RWPE2 (cell line): ENCODE measurements around the gene ZNF569.
"Not testable (repeated sequence)": the region's sequence is repeated elsewhere in the genome, so short reads cannot be mapped to it uniquely, and the experiment has no call there.

Source experiments
- ATAC-seq: fragments of 200-7000 bp; cut with Tn5 transposase; 3 replicates; pipeline ENCODE4 v1.9.1; 2021; ENCODE audit warnings: low read depth
- DNase-seq: peaks from one replicate; pipeline ENCODE4 v3.0.0-alpha.2; 2020; ENCODE audit warnings: low spot score
- H3K27ac ChIP-seq: fragments of 450-650 bp; 2 replicates; pipeline ENCODE4 v1.5.1; 2017; ENCODE audit warnings: mild to moderate bottlenecking; ENCODE audit not compliant: poor library complexity, severe bottlenecking
- H3K27me3 ChIP-seq: fragments of 250-450 bp; sonication (Bioruptor Pico); 2 replicates; pipeline ENCODE4 v1.5.1; 2021; ENCODE audit warnings: mild to moderate bottlenecking, moderate library complexity; ENCODE audit not compliant: insufficient read depth, poor library complexity, severe bottlenecking
- H3K36me3 ChIP-seq: fragments of 250-450 bp; sonication (Bioruptor Pico); 2 replicates; pipeline ENCODE4 v1.5.1; 2020; ENCODE audit warnings: low read depth, mild to moderate bottlenecking, moderate library complexity
- H3K4me1 ChIP-seq: fragments of 250-450 bp; sonication (Bioruptor Pico); 2 replicates; pipeline ENCODE4 v1.5.1; 2021; ENCODE audit warnings: mild to moderate bottlenecking, moderate library complexity; ENCODE audit not compliant: insufficient read depth, poor library complexity, severe bottlenecking
- H3K4me3 ChIP-seq: fragments of 250-450 bp; sonication (Bioruptor Pico); 2 replicates; pipeline ENCODE4 v1.5.1; 2021; ENCODE audit warnings: mild to moderate bottlenecking, moderate library complexity; ENCODE audit not compliant: severe bottlenecking
- H3K9me3 ChIP-seq: fragments of 250-450 bp; sonication (Bioruptor Pico); 2 replicates; pipeline ENCODE4 v1.5.1; 2021; ENCODE audit warnings: mild to moderate bottlenecking, moderate library complexity; ENCODE audit not compliant: severe bottlenecking
- TF ChIP-seq, protein P1 (sequence below): fragments of 450-650 bp; IDR thresholded peaks from one replicate; pipeline ENCODE4 v1.5.1; 2017; ENCODE audit warnings: mild to moderate bottlenecking, moderate library complexity; ENCODE audit not compliant: poor library complexity, severe bottlenecking

The ZNF569 gene

DNA sequence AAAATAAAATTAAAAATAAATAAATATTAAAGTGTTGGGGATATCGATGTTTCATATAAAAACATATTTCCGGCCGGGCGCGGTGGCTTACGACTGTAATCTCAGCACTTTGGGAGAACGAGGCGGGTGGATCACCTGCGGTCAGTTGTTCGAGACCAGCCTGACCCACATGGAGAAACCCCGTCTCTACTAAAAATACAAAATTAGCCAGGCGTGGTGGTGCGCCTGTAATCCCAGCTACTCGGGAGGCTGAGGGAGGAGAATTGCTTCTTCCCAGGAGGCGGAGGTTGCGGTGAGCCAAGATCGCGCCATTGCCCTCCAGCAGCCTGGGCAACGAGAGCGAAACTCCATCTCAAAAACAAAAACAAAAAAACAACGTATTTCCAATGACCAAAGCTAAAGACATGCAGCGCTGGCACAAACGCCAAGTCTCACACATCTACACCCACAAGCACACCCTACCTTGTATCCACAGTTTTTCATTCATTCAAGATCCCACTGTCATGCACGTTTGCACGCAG is 907 bp downstream of the ZNF569 start:
- H3K36me3 ChIP-seq = peaks cover 28% of the 10 kb centered on the region
- H3K27ac ChIP-seq = peak overlapping the region; percentile 51
- no peak for ATAC-seq

DNA sequence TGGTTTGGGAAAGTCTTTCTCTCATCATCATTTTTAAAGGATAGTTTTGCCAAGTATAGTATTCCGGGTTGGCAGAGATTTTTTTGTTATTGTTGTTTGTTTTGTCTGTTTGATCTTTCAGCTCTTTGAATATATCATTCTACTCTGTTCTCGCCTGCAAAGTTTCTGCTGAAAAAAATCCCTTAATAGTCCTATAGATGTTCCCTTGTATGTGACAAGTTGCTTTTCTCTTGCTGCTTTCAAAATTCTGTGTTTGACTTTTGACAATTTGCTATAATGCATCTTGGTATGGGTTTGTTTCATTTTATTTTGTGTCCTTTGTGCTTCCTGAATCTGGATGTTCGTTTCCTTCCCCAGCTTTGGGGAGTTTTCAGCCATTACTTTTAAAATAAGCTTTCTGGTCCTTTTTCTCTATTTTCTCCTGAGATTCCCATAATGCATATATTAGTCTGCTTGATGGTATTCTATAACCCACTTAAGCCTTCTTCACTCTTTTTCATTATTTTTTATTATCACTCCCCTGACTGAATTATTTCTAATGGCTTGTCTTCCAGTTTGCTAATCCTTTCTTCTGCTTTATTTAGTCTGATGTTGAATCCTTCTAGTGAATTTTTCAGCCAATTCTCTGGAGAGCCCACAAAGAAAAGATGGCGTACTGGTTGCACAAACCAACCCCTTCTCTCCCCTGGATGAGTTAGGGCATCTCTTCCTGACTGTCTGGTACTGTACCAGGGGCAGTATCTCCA is 14.6 kb downstream of the ZNF569 start:
- Histone ChIP-seq H3K27ac (no peak overlapping the region), H3K27me3 (no peaks in the 10 kb centered on the region), H3K9me3 (peaks cover 25% of the 10 kb centered on the region), H3K4me1 (no peaks in the 10 kb centered on the region), H3K36me3 (0 out of 2 replicates have a peak, but pooled peaks cover 5% of the 10 kb centered on the region), H3K4me3 (no peak overlapping the region)
- ATAC-seq (no peak), DNase-seq (no peak)
- TF ChIP-seq, protein P1, sequence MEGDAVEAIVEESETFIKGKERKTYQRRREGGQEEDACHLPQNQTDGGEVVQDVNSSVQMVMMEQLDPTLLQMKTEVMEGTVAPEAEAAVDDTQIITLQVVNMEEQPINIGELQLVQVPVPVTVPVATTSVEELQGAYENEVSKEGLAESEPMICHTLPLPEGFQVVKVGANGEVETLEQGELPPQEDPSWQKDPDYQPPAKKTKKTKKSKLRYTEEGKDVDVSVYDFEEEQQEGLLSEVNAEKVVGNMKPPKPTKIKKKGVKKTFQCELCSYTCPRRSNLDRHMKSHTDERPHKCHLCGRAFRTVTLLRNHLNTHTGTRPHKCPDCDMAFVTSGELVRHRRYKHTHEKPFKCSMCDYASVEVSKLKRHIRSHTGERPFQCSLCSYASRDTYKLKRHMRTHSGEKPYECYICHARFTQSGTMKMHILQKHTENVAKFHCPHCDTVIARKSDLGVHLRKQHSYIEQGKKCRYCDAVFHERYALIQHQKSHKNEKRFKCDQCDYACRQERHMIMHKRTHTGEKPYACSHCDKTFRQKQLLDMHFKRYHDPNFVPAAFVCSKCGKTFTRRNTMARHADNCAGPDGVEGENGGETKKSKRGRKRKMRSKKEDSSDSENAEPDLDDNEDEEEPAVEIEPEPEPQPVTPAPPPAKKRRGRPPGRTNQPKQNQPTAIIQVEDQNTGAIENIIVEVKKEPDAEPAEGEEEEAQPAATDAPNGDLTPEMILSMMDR = no peak

More for the DNA sequence above, 907 bp downstream of the ZNF569 start:
- no peak for DNase-seq
- no peaks in the 10 kb centered on the region for H3K4me1 ChIP-seq
- H3K27me3 ChIP-seq = no peaks in the 10 kb centered on the region
- TF ChIP-seq, protein P1 = no peak
- no peaks in the 10 kb centered on the region for H3K9me3 ChIP-seq
- H3K4me3 ChIP-seq = peak overlapping the region; percentile 73

DNA sequence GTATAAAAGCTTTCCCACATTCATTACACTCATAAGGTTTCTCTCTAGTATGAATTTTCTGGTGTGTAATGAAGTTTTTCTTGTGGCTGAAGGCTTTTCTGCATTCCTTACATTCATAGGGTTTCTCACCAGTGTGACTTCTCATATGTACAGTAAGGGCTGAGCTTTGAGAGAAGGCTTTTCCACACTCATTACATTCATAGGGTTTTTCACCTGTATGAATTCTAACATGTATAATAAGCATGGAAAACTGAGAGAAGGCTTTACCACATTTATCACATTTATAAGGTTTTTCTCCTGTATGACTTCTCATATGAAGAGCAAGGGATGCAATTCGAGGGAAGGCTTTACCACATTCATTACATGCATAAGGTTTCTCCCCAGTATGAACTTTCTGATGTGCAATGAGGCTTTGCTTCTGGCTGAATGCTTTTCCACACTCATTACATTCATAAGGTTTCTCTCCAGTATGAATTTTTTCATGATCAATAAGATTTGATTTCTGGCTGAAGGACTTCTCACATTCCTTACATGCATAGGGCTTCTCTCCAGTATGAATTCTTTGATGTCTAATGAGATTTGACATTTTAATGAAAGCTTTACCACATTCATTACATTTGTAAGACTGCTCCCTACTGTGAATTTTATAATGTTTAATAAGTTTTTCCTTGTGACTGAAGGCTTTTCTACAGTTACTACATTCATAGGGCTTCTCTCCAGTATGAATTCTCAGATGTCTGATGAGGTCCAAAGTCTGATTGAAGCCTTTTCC is 53.7 kb downstream of the ZNF569 start:
- Histone ChIP-seq H3K9me3 (peaks cover 42% of the 10 kb centered on the region), H3K27me3 (no peaks in the 10 kb centered on the region), H3K4me3 (no peak overlapping the region), H3K27ac (no peak overlapping the region), H3K36me3 (no peaks in the 10 kb centered on the region), H3K4me1 (no peaks in the 10 kb centered on the region)
- TF ChIP-seq, protein P1 = no peak
- no peak for DNase-seq
- ATAC-seq = no peak

DNA sequence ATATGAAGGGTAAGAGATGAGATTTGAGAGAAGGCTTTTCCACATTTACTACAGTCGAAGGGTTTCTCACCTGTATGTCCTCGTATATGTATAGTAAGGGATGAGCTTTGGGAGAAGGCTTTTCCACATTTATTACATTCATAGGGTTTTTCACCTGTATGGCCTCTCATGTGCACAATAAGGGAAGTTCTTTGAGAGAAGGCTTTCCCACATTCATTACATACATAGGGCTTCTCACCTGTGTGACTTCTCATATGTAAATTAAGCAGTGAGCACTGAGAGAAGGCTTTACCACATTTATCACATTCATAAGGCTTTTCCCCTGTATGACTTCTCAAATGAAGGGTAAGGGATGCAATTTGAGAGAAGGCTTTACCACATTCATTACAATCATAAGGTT is 54.5 kb downstream of the ZNF569 start:
- ATAC-seq (no peak), DNase-seq (no peak)
- no peaks in the 10 kb centered on the region for H3K36me3 ChIP-seq
- H3K9me3 ChIP-seq = peaks cover 39% of the 10 kb centered on the region
- no peak overlapping the region for H3K27ac ChIP-seq
- H3K4me1 ChIP-seq = no peaks in the 10 kb centered on the region
- TF ChIP-seq, protein P1 = no peak
- H3K4me3 ChIP-seq = no peak overlapping the region
- no peaks in the 10 kb centered on the region for H3K27me3 ChIP-seq

DNA sequence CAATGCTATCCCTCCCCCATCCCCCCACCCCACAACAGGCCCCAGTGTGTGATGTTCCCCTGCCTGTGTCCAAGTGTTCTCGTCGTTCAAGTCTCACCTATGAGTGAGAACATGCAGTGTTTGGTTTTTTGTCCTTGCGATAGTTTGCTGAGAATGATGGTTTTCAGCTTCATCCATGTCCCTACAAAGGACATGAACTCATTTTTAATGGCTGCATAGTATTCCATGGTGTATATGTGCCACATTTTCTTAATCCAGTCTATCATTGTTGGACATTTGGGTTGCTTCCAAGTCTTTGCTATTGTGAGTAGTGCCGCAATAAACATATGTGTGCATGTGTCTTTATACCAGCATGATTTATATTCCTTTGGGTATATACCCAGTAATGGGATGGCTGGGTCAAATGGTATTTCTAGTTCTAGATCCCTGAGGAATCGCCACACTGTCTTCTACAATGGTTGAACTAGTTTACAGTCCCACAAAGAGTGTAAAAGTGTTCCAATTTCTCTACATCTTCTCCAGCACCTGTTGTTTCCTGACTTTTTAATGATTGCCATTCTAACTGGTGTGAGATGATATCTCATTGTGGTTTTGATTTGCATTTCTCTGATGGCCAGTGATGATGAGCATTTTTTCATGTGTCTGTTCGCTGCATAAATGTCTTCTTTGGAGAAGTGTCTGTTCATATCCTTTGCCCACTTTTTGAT is 61.0 kb downstream of the ZNF569 start:
- H3K4me3 ChIP-seq, H3K36me3 ChIP-seq, ATAC-seq, DNase-seq, H3K27me3 ChIP-seq, H3K27ac ChIP-seq, H3K4me1 ChIP-seq, H3K9me3 ChIP-seq: not testable (repeated sequence)
